Erythroblast (primary cell): ENCODE data around the gene MYH9.

Experiments
- GATA1 ChIP-seq: IDR thresholded peaks from 2 replicates; pipeline ENCODE4 v1.6.1; 2011; ENCODE audit warnings: low read depth, mild to moderate bottlenecking, control low read depth, low read length, moderate library complexity
- POLR2A ChIP-seq: IDR thresholded peaks from 2 replicates; pipeline ENCODE4 v1.6.1; 2011; ENCODE audit warnings: mild to moderate bottlenecking, low read length

GRCh38 chr22:36292823-36293530 lies 94.8 kb downstream of the MYH9 start:
- TF ChIP-seq POLR2A (no peak), GATA1 (no peak)
